SW480 (cell line): Measurements from ENCODE around the gene SORL1.
"Not testable (repeated sequence)": the region's sequence is repeated elsewhere in the genome, so short reads cannot be mapped to it uniquely, and the experiment has no call there.

Source experiments
- DNase-seq: peaks from one replicate; pipeline ENCODE4 v3.0.0-alpha.2; 2016; ENCODE audit warnings: low spot score

The SORL1 gene

DNA sequence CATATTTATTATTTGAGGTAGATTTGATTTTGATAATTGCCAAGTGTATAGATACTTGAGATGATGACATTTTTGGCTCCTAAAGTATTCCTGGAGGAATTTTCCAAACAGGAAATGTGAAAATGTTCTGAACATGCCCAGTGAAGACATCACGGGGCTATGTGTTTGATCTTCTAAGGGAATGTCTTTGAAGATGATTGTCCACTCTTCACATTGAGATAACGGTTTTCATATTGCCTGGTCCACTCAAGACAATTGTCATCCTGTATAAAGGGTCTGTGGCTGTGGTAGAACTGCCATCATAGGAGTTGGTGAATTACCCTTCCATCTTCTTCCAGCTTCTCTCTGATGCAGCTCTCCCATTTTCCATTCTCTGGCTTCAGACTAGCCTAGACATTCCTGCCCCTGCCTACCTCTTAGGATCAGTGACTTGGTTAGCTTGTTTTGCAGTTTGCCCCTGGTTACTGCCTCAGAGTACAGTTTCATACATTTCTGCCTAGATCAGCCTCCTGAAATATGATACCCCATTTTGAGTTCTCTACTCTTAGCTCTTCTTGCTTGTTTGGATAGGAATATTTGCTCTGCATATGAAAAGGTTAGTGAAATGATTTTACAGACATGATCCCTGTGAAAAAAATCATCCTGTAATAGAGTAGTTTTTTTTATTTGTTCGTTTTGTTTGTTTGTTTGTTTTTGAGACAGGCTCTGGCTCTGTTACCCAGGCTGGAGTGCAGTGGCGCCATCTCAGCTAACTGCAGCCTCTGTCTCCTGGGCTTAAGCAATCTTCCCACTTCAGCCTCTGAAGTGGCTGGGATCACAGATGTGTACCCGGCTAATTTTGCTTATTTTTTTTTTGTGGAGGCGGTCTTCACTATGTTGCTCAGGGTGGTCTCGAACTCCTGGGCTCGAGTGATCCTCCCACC lies 112.0 kb downstream of the SORL1 start:
- no peak for DNase-seq

DNA sequence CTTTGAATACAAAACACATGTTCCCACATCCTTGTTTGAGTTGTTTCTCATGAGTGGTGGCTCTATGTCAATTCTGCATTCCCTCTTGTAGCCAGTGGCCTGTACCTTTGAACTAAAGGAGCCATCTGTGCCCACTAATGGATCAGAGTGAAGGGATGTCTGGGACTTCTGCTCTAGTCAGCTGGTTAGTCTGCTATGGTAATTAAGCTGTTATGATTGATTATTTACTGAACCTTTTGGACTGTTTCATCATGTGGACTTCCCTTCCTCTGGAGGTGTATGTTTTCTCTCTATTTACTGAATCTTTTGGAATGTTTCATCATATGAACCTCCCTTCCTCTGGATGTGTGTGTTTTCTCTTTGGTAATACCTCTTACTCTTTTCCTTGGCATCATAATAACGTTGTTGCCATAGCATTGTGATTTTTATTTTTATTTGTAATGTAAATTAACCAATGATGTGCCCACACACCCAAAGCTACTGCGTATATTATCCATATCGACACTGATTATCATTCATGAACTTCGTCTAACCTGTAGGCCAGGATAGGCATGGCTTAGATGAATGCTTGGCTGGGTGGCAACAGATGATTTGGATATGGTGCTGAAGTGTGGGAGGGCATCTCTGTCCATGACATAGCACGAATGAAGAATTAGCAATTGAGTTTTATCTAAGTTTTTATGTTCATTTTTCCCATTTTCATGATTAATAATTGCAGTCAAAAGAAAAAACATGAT lies 113.0 kb downstream of the SORL1 start:
- DNase-seq = no peak

DNA sequence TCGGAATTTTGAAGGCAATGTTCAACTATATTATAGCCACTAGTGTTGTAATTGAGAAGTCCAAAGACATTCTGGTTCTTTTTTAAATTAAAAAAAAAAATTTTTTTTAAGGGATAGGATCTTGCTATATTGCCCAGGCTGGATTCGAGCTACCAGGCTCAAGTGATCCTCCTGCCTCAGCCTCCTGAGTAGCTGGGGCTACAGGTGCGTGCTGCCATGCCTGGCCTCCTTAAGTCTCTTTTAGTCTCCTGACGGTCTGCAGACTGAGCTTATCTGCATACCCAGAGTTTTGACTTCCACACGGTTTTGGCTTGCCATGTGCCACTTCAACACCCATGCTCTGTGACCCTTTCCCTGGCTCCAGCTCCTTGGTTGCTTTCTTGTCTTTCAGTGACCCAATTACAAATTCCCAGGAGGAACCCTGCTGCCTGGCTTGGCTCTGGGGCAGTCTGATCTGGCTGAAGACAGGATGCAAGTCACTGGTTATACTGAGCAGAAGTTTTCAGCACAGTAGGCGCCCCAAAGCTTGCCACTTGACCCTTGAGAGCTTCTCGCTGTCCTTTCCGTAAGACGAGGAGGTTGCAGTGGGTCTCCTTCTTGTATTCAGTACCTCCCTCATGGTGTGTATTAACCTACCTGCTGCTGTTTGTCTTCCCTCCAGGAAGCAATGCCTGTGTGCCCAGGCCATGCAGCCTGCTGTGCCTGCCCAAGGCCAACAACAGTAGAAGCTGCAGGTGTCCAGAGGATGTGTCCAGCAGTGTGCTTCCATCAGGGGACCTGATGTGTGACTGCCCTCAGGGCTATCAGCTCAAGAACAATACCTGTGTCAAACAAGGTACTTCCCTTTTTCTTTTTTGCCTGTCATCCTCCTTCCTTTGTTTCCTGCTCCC lies 114.4 kb downstream of the SORL1 start:
- DNase-seq = no peak

DNA sequence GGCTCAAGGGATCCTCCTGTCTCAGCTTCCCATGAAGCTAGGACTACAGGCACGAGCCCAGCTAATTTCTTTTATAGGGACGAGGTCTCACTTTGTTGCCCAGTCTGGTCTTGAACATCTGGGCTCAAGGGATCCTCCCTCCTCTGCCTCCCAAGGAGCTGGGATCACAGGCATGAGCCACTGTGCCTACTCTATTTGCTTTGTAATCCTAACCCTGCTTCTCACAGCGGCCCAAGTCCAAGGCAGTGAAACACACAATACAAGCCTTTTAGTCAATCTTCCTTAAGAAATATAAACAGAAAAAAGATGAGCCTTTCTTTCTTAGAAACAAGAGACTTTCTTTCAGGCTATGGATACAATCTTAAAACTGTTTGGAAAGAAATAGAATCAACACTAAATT lies 115.9 kb downstream of the SORL1 start:
- DNase-seq = no peak

DNA sequence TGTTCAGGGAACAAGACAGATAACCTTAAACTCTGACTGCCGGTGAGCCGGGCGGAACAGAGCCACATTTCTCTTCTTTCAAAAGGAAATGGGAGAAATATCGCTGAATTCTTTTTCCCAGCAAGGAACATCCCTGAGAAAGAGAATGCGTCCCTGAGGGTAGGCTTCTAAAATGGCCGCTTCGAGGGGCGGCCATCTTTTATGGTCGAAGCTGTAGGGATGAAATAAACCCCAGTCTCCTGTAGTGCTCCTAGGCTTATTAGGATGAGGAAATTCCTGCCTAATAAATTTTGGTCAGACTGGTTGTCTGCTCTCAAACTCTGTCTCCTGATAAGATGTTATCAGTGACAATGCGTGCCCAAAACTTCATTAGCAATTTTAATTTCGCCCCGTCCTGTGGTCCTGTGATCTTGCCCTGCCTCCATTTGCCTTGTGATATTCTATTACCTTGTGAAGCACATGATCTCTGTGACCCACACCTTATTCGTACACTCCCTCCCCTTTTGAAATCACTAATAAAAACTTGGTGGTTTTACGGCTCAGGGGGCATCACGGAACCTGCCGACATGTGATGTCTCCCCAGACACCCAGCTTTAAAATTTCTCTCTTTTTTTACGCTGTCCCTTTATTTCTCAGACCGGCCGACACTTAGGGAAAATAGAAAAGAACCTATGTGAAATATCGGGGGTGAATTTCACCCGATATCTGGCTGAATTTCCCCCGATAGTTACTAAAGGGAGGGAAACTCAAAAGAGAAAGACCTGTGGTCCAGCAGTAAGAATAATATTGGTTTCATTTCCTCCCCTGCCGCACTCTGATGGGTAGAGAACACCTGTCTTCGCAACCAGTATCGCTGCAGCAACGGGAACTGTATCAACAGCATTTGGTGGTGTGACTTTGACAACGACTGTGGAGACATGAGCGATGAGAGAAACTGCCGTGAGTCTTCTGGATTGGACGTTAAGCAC lies 117.5 kb downstream of the SORL1 start:
- DNase-seq = not testable (repeated sequence)

DNA sequence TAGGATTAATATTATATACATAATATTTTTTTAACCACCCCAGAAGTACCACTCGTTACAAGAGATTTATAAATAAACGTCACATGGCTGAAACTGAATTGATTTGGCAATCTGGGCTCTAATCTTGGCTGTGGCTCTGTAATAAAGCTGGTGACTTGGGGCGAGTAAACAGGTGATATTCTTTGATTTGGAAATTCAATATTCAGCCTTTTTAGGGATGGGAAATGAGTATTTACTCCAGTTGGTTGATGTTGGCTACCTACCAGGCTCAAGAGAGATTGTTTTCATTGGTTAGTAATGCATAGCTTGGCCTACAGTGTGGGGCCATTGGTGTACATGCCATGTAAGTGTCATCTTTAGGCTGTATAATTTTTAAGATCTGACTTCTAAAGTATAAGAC lies 118.3 kb downstream of the SORL1 start:
- no peak for DNase-seq

DNA sequence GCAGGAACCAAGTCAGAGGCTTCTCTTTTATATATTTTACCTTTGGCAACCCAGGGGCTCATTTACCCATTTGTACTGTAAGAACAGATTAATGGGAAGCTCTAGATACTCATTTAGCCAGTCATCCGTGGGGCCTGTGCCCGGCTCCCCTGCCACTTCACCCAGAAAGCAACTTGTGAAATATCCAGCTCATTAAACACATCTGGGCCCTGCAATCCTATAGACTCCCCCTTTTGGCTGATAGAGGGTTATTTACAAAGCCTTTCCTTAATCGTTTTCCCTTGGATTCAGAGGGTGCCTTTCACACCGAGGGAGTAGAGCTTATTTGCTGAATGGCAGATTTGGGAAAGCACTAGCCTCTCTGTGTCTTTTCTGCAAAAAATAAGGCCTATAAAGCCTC lies 119.4 kb downstream of the SORL1 start:
- no peak for DNase-seq

DNA sequence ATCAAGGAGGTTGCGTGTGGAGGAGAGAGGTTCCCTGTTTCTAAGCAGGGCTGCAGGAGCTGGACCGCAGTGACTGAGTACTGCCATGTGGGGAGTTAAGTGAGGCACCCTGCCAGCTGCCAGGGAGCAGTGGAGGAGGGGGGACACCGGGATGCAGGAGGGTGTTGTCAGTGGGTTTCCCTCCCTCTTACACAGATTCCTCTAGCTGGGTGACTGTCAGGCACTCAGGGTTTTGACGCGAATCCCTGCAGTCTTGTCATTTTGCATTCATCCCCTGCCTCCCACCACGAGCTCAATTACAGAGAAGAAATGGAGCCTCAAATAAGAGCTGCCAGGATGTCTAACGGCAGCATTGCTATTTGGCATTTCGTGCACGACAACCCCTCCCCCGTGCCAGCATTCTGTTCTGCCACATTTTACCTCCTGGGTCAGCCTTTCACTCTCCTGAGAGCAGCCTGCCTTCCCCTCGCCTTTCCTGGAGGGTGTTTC lies 120.5 kb downstream of the SORL1 start:
- no peak for DNase-seq

DNA sequence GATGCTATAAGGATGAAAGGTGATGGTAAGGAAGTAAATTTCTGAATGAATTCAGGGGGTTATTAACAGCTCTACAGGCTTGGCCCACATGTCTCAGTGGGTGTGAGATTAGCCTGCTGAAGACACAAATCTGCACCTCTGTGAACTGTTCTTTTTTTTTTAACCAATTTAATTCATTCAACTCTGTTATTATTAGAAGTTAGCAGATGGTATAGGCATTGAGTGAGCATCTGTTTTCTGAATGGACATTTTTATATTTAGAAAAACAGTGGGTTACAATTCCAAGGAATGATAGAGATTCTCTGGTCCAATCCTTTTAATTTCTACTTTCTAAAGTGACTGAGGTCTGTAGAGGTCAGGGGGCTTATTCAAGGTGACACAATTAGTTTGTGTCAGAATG lies 122.7 kb downstream of the SORL1 start:
- no peak for DNase-seq

DNA sequence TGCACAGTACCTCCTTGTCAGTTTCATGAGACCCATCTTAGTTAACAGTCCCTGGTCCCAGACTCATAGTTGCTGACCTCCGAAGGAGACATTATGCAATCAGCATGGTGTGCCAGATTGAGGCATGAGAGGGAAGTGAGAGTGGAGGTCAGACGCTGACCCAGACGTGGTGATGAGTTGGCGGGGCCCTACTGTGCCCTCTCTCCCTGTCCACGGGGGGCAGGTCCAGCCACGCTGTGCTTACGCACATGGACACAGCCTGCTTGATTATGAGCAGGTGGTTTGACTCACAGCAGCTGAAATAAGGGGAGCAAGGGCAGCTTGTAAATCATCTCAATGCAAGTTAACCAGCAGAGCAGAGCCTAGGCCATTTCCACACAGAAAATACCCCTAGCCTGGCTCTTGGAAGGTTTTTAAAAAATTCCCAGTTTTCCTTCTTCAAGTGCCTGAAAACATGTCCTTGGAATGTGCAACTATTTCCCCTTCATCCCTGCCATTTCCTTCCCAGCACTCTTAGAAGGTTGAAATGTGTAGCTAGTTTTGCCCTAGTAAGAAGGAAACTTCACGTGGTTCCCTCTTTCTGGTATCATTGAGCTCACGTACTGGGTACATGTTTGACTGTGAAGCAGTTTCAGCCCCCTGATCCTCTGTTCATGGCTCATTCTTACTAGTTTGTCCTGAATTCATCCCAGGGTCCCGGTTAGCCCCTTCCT lies 123.3 kb downstream of the SORL1 start:
- DNase-seq = no peak

DNA sequence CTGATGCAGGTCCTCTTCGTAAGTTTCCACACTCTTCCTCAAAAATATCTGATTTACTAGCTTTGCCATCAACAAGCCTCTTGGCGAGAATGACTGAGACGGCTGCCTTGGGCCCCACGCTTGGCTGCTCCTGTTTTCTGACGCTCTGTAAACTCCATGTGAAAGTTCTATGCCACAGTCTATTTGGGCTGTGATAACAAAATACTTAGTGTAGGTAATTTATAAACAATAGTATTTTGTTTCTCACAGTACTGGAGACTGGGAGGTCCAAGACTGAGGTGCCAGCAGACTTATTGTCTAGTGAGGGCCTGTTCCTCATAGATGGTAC lies 123.8 kb downstream of the SORL1 start:
- DNase-seq = no peak

DNA sequence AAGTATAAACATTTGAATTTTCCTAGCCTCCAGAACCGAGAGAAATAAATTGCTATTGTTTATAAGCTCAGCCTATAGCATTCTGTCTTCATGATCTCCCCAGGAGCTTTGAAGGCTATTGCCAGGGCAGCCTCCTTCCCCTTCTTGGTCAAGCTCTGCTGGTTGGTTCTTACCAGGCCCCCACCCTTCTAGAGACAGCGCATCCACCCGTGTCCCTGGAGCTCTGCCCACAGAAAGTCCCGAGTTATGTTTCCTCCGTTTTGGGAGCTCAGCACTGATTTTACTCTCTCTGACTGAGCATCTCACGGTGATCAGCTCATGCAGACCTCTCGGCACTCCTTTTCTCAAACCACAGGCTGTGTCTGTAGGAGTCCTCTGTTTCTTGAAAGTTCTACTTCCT lies 124.4 kb downstream of the SORL1 start:
- DNase-seq = no peak

DNA sequence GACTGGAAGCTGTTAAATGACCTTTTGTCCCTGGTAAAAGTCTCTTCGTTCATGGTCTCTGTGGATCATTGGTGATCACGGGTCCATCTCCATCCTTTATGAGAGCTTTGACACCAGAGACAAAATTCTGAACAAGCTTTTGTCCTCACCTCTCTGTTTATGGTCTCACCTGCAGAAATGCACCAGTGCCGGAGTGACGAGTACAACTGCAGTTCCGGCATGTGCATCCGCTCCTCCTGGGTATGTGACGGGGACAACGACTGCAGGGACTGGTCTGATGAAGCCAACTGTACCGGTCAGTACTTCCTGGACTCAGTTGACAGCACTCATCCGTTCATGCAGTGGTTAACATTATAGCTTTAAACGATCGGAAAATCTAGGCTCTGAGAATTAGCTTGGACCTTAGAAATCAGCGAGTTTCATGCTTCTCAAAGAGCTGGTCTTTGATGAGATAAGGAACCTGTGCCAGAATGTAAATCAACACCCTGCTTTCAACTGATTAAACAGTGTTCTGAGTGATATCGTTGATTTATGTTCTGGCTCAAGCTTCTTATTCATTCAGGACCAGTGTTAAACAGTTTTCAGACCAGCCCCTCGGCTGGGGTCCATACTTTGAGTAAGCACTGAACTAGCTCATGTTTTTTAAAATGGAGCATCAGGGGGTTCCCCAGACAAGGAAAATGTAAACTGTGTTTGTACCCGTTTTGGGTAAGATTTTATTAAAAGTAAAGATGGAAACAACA lies 125.2 kb downstream of the SORL1 start:
- no peak for DNase-seq

DNA sequence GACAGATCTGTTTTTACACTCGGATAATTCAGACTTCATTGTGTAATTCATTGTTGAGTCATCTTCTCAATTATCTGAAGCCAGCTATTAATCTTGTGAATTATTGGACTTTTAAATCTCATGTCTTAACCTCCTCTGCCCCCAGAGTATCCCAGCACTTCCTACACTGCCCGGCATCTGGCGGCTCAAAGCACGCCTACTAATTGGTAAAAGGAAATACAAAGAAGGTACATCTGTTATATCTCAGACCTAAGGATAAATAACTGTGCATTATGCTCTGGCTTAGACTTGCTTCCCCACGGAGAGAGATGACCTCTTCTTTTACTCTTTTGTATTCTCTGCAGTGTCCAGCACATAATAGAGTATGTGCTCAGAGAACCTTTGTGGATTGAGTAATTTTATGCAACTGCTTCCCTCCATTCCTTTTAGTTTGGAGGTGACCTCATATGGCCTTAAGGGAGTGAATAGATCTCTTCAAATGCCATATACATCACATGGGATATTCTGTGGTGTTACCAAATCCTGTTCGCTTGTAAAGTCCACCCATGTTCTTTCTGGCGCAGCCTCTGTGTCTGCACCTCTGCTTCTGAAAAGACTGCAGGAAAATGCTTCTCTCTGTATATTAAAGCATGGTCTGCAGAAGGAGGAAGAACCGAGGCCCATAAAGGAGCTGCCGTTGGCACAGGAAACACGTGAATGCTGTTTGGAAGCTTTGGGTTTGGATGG lies 126.3 kb downstream of the SORL1 start:
- DNase-seq = no peak

DNA sequence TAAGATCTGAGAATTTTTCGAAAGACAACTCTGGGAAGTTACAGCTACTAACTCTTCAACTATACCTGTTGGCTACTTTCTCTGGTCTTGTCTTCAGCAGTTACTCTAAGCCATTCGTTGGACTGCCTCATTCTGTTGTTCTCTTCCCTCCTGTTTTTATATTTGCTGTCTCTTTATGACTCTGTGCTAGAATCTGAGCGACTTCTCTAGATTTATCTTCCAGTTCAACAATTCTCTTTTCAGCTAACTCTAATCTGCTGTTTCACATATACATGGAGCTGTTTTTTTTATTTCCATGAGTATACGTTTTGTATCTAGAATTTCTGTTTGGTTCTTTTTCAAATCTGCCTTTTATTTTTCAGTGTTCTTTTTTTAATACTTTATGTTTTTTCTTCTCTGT lies 128.0 kb downstream of the SORL1 start:
- DNase-seq = no peak

DNA sequence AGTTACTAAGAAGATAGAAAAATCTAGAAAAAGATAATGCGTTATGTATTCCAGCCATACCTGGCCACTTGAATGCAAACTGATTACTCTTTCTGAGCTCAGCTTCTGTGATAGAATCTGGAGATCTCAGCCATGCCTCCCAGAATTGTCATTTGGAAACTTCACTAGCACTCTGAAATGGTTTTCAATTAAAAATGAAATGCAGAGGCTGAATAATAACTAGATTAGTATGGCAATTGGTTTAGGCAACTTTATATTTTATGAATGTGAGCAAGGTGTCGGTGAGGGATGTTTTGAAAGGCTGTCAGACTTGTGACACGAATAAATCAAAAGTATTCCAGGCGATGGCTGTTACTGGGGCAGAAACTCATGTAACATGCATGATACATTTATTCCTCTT lies 129.5 kb downstream of the SORL1 start:
- no peak for DNase-seq

DNA sequence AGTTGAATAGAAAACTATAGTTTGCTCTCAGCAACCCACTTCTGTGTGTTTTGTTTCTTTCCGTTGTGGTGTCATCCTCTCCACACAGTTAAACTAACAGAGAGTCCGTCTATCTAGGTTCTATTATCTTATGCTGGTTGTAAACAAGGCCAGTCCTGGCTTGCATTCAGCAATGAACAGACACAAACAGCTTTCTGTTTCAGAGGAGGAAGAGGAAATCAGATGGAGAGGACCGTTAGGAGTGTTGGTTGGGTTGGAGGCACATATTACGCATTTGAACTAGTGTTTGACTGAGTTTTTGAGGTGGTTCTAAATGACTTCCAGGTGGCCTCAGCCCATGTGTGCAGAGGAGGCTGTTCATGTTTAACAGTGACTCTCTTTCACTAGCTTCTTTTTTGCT lies 130.2 kb downstream of the SORL1 start:
- no peak for DNase-seq

DNA sequence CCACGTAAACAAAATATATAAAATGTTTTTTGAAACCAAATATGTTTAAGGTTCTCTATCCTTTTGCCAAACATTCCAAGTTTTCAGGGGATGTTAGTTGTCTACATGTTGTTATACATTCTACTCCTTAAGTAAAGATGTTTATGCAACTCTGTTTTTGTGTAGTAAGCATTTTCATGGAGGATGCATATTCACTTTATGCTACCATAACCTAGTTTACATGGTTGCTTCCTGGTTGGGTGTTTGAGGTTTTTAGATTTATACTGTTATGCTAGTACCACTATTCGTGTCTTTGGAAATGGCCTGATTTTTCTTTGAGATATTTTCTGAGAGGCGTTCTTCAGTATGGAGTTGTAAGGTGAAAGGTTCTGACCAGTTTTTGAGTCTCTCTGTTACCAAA lies 131.7 kb downstream of the SORL1 start:
- no peak for DNase-seq

DNA sequence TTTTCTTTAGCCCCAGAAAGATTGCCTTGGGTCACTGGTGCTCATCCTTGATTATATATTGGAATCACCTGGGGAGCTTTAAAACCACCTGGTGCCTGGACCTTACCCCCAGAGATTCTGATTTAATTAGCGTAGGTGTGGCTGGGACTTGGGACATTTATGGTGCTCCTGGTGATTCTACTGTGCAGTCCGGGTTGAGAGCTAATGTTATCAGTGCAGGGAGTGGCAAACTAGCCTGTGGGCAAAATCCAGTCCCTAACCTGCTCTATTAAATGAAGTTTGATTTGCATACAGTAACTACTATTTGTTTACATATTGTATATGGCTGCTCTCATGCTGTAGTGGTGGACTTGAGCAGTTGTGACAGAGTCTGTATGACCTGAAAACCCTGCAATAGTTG lies 134.6 kb downstream of the SORL1 start:
- DNase-seq = no peak
